GM12878 (cell line): ENCODE data around the gene SBNO2. TPM values are rescaled to one million over a fixed set of nuclear protein-coding genes. Genes with fewer than 3 reads are reported as not detected.

Experiments
- ATAC-seq: fragments of 200-7000 bp; cut with Tn5 transposase; 3 replicates; pipeline ENCODE4 v1.9.1; 2020; ENCODE audit warnings: mild to moderate bottlenecking, moderate library complexity
- BruUV-seq: library from RNA; stranded (reverse); fragments of 400-500 nt; replicated peaks from 2 replicates; lab custom pipeline; 2021; lab: Mats Ljungman, UMichigan
- CTCF ChIA-PET: fragments of 300-600 bp; sonication (Branson Sonifier 250); formaldehyde crosslinking; extraction: SDS; loops from one replicate; lab custom pipeline; 2021; ENCODE audit warnings: inconsistent platforms; lab: Yijun Ruan, JAX
- POLR2A ChIA-PET: fragments of 350-600 bp; formaldehyde crosslinking; extraction: SDS; loops from one replicate; lab custom pipeline; 2021; ENCODE audit warnings: inconsistent platforms; lab: Charles Lee
- RAD21 ChIA-PET: fragments of 300-600 bp; sonication (Branson Sonifier 250); formaldehyde crosslinking; loops from one replicate; lab custom pipeline; 2023; ENCODE audit warnings: antibody characterized with exemption; ENCODE audit not compliant: unreplicated experiment; lab: Charles Lee
- SMC1A ChIA-PET: fragments of 300-600 bp; sonication (Branson Sonifier 250); formaldehyde crosslinking; loops from one replicate; lab custom pipeline; 2023; ENCODE audit not compliant: unreplicated experiment, uncharacterized antibody; lab: Charles Lee
- DNase-seq: peaks from one replicate; pipeline ENCODE4 v3.0.0-alpha.2; 2011; ENCODE audit warnings: low read depth, low spot score
- FAIRE-seq: peaks from 3 replicates; lab custom pipeline; 2011; peaks lifted over from hg19 to GRCh38; lab: Jason Lieb, UNC
- H2AFZ ChIP-seq: 2 replicates; pipeline ENCODE4 v1.6.0; 2011; ENCODE audit warnings: low read depth, low read length, control low read depth; ENCODE audit not compliant: control insufficient read depth
- H3K27ac ChIP-seq: 2 replicates; pipeline ENCODE4 v1.5.1; 2011; ENCODE audit warnings: control low read depth; ENCODE audit not compliant: control insufficient read depth, insufficient read depth
- H3K27me3 ChIP-seq, 2 experiments: replicated peaks in 1 of 2; 2 replicates each; pipeline versions ENCODE4 v1.6.0 to v1.6.1; 2011; ENCODE audit warnings: low read length in 1 of 2; ENCODE audit not compliant: control insufficient read depth in 2 of 2, insufficient read depth in 2 of 2
- H3K36me3 ChIP-seq, 2 experiments: 2 replicates each; pipeline ENCODE4 v1.5.1; 2011; ENCODE audit warnings: low read length in 1 of 2; ENCODE audit not compliant: control insufficient read depth in 2 of 2, insufficient read depth in 2 of 2
- H3K4me1 ChIP-seq: 2 replicates; pipeline ENCODE4 v1.6.1; 2011; ENCODE audit warnings: mild to moderate bottlenecking, low read length, moderate library complexity, mixed read lengths; ENCODE audit not compliant: control insufficient read depth, insufficient read depth
- H3K4me2 ChIP-seq: 2 replicates; pipeline ENCODE4 v1.6.0; 2011; ENCODE audit warnings: control low read depth; ENCODE audit not compliant: control insufficient read depth, insufficient read depth
- H3K4me3 ChIP-seq: fragments of 200-600 bp; sonication (generic); 2 replicates; pipeline ENCODE4 v1.5.1; 2016
- H3K79me2 ChIP-seq: 2 replicates; pipeline ENCODE4 v1.6.0; 2011; ENCODE audit warnings: low read length; ENCODE audit not compliant: control insufficient read depth, insufficient read depth
- H3K9ac ChIP-seq: 2 replicates; pipeline ENCODE4 v1.8.0; 2011; ENCODE audit warnings: low read length, control low read depth, mixed read lengths; ENCODE audit not compliant: control insufficient read depth, insufficient read depth
- H3K9me3 ChIP-seq: replicated peaks from 3 replicates; pipeline ENCODE4 v1.5.1; 2011; ENCODE audit warnings: mild to moderate bottlenecking, low read length; ENCODE audit not compliant: control insufficient read depth, insufficient read depth
- H4K20me1 ChIP-seq: 2 replicates; pipeline ENCODE4 v1.6.0; 2011; ENCODE audit not compliant: control insufficient read depth, insufficient read depth
- WGBS: methylation state at CpG from one replicate; pipeline ENCODE4 v1.1.6; 2016; ENCODE audit warnings: low lambda C conversion rate; ENCODE audit not compliant: insufficient replicate concordance, insufficient coverage; ENCODE audit errors: missing lambda C conversion rate; 5-methylcytosine and 5-hydroxymethylcytosine counted together
- in situ Hi-C: fragments of 300-500 bp; cut with MboI; formaldehyde crosslinking; loops from 9 replicates; pipeline ENCODE4 v1.14.3; 2018; ENCODE audit warnings: mixed read lengths
- intact Hi-C: fragments of 100-400 bp; cut with micrococcal nuclease; formaldehyde crosslinking; loops from one replicate; pipeline ENCODE4 v1.14.2; 2022; ENCODE audit not compliant: unreplicated experiment
- polyA plus RNA-seq, 11 experiments: library from polyadenylated mRNA; depleted of rRNA in 4 of 11; unstranded in 6 of 11; stranded (reverse) in 5 of 11; fragments of >200 nt; fragmentation: Nextera tagmentation in 4 of 11; fragmentation: Illumina TruSeq in 1 of 11; extraction: Ambion mirVana in 4 of 11; extraction: Trizol in 1 of 11; gene quantifications; 1 replicate in 1 of 11; 2 replicates in 10 of 11; pipeline versions ENCODE4 v1.2.1 to v1.2.3, GENCODE V29; 2011 to 2016; ENCODE audit warnings: inconsistent platforms in 2 of 11, missing spikeins in 2 of 11, low read depth in 1 of 11
- total RNA-seq, 4 experiments: library from RNA; depleted of rRNA in 3 of 4; stranded (reverse); fragments of >200 nt in 3 of 4; fragmentation: Illumina TruSeq in 1 of 4; extraction: Trizol in 1 of 4; gene quantifications; 2 replicates each; pipeline versions ENCODE4 v1.2.1 to v1.2.3, GENCODE V29; 2013 to 2021
- TF ChIP-seq, protein P1 (sequence below): fragments of 450-650 bp; formaldehyde crosslinking; IDR thresholded peaks from 2 replicates; pipeline ENCODE4 v1.4.0; 2022; ENCODE audit warnings: mild to moderate bottlenecking, moderate library complexity
- TF ChIP-seq, protein P2 (sequence below): IDR thresholded peaks from 2 replicates; pipeline ENCODE4 v1.6.1; 2012; ENCODE audit warnings: improper control_type of control experiment, low read depth, low read length; ENCODE audit not compliant: insufficient replicate concordance

The SBNO2 gene
- total and polyA plus RNA-seq, 10 of the 15 experiments (the other 5 are each of a cell fraction or from before 2014, with no cell fraction given), result 0.08 to 44.6 (median 5.4) TPM

DNA sequence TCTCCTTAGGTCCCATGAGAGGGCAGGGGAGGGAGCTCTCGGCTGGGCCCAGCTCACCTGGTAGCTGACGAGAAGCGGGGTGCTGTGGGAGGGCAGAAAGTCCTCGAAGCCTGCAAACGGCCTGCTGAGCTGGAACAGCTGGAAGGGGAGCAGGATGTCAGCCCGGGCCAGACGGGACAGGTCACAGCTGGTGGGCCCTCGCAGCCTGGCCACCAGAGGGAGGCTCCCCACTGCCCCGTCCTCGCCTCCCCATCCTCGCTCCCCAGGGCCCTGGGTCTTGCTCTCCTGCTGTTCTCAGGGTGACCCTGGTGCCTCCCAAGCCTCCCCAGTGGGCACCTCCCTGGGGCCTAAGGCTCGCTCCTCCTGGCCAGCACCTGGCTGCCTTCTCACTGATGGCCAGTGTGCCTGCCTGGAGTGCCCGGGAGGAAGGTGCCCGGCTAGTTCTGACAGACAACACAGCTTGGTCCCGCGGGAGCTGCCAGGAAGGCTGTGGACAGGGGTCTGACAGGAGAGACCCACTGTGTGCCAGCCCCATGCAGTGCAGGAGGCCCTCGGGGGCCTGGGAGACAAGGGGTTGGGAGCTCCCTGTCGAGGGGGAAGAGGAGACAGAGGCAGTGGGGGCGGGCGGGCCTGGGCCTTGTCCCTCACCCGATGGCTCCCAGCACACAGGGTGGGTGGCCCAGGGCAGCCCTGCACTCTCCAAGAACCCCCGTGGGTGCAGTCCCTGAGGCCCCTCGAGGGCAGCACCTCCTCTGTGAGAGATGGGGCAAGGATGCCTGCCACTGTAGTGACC lies 50.0 kb downstream of the SBNO2 start:
- Histone ChIP-seq H2AFZ (no peak overlapping the region), H3K79me2 (peaks cover 1% of the 10 kb centered on the region; the same call in 1 of the 2 replicates), H3K9ac (no peak overlapping the region), H3K4me1 (no peaks in the 10 kb centered on the region), H4K20me1 (no peaks in the 10 kb centered on the region), H3K27me3 (no peaks in the 10 kb centered on the region), H3K4me2 (no peak overlapping the region), H3K27ac (no peak overlapping the region), H3K4me3 (no peak overlapping the region), H3K36me3 (peaks cover 3 to 45% of the 10 kb centered on the region in 2 experiments), H3K9me3 (no peaks in the 10 kb centered on the region)
- ChIA-PET POLR2A (interaction anchor here (0.6 to 1.0 kb wide), 2 partner anchors 34 to 145 kb away, joined by 3 to 5 read pairs; partner anchors contain the start of gene CIRBP), RAD21 (interaction anchor here (1.0 to 1.3 kb wide), 2 partner anchors 10 to 142 kb away, joined by 3 to 4 read pairs; no protein-coding TSS in a partner anchor), CTCF (interaction anchor here (0.9 to 1.7 kb wide), 3 partner anchors 11 to 123 kb away, joined by 3 to 6 read pairs (median 3); no protein-coding TSS in a partner anchor), SMC1A (interaction anchor here (1.4 kb wide), 1 partner anchor 11 kb away, joined by 5 read pairs; no protein-coding TSS in a partner anchor)
- DNase-seq (no peak), ATAC-seq (no peak), FAIRE-seq (no peak)
- TF ChIP-seq, protein P1, sequence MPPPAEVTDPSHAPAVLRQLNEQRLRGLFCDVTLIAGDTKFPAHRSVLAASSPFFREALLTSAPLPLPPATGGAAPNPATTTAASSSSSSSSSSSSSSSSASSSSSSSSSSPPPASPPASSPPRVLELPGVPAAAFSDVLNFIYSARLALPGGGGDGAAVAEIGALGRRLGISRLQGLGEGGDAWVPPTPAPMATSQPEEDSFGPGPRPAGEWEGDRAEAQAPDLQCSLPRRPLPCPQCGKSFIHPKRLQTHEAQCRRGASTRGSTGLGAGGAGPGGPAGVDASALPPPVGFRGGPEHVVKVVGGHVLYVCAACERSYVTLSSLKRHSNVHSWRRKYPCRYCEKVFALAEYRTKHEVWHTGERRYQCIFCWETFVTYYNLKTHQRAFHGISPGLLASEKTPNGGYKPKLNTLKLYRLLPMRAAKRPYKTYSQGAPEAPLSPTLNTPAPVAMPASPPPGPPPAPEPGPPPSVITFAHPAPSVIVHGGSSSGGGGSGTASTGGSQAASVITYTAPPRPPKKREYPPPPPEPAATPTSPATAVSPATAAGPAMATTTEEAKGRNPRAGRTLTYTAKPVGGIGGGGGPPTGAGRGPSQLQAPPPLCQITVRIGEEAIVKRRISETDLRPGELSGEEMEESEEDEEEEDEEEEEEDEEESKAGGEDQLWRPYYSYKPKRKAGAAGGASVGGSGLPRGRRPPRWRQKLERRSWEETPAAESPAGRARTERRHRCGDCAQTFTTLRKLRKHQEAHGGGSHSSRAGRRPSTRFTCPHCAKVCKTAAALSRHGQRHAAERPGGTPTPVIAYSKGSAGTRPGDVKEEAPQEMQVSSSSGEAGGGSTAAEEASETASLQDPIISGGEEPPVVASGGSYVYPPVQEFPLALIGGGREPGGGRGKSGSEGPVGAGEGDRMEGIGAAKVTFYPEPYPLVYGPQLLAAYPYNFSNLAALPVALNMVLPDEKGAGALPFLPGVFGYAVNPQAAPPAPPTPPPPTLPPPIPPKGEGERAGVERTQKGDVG (CRISPR knock-in tag), result no peak
- TF ChIP-seq, protein P2, sequence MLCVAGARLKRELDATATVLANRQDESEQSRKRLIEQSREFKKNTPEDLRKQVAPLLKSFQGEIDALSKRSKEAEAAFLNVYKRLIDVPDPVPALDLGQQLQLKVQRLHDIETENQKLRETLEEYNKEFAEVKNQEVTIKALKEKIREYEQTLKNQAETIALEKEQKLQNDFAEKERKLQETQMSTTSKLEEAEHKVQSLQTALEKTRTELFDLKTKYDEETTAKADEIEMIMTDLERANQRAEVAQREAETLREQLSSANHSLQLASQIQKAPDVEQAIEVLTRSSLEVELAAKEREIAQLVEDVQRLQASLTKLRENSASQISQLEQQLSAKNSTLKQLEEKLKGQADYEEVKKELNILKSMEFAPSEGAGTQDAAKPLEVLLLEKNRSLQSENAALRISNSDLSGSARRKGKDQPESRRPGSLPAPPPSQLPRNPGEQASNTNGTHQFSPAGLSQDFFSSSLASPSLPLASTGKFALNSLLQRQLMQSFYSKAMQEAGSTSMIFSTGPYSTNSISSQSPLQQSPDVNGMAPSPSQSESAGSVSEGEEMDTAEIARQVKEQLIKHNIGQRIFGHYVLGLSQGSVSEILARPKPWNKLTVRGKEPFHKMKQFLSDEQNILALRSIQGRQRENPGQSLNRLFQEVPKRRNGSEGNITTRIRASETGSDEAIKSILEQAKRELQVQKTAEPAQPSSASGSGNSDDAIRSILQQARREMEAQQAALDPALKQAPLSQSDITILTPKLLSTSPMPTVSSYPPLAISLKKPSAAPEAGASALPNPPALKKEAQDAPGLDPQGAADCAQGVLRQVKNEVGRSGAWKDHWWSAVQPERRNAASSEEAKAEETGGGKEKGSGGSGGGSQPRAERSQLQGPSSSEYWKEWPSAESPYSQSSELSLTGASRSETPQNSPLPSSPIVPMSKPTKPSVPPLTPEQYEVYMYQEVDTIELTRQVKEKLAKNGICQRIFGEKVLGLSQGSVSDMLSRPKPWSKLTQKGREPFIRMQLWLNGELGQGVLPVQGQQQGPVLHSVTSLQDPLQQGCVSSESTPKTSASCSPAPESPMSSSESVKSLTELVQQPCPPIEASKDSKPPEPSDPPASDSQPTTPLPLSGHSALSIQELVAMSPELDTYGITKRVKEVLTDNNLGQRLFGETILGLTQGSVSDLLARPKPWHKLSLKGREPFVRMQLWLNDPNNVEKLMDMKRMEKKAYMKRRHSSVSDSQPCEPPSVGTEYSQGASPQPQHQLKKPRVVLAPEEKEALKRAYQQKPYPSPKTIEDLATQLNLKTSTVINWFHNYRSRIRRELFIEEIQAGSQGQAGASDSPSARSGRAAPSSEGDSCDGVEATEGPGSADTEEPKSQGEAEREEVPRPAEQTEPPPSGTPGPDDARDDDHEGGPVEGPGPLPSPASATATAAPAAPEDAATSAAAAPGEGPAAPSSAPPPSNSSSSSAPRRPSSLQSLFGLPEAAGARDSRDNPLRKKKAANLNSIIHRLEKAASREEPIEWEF, result no peak
- BruUV-seq, result no TSS peak
- WGBS, result 93% methylated on average over 17 of the region's 23 CpGs
- intact Hi-C loops (no loop called here), in situ Hi-C loops (no loop called here)
